Activated naive CD4-positive, alpha-beta T cell treated with anti-CD3 and anti-CD28 coated beads for 36 hours (primary cell): ENCODE results near the gene ZNF433. TPM values are rescaled to one million over a fixed set of nuclear protein-coding genes. Genes with fewer than 3 reads are reported as not detected.

Experiments
- CTCF ChIA-PET: fragments of 350-600 bp; sonication (Branson Sonifier 250); formaldehyde crosslinking; loops from one replicate; lab custom pipeline; 2021; ENCODE audit warnings: antibody characterized with exemption; lab: Charles Lee
- DNase-seq: peaks from one replicate; pipeline ENCODE4 v3.0.0-alpha.2; 2020
- H3K27ac Mint-ChIP-seq: one replicate; pipeline ENCODE4 v1.8.0; 2021; ENCODE audit warnings: mild to moderate bottlenecking, mixed read lengths
- H3K27me3 Mint-ChIP-seq: one replicate; pipeline ENCODE4 v1.8.0; 2021; ENCODE audit warnings: low read depth, mixed read lengths
- H3K36me3 Mint-ChIP-seq: one replicate; pipeline ENCODE4 v1.8.0; 2021; ENCODE audit warnings: low read depth, mixed read lengths
- H3K4me1 Mint-ChIP-seq: one replicate; pipeline ENCODE4 v1.8.0; 2021; ENCODE audit warnings: low read depth, mixed read lengths
- H3K4me3 Mint-ChIP-seq: one replicate; pipeline ENCODE4 v1.8.0; 2021; ENCODE audit warnings: mild to moderate bottlenecking, moderate library complexity, mixed read lengths
- H3K9me3 Mint-ChIP-seq: one replicate; pipeline ENCODE4 v1.8.0; 2021; ENCODE audit warnings: mixed read lengths
- intact Hi-C: fragments of 100-400 bp; cut with micrococcal nuclease; formaldehyde crosslinking; loops from one replicate; pipeline ENCODE4 v1.15.1; 2023
- total RNA-seq, 2 experiments: library from RNA; stranded (reverse); gene quantifications; one replicate each; pipeline ENCODE4 v1.2.3, GENCODE V29; 2021

ZNF433 gene
- total RNA-seq, 2 experiments from 2014 or later: 0.52 TPM

DNA sequence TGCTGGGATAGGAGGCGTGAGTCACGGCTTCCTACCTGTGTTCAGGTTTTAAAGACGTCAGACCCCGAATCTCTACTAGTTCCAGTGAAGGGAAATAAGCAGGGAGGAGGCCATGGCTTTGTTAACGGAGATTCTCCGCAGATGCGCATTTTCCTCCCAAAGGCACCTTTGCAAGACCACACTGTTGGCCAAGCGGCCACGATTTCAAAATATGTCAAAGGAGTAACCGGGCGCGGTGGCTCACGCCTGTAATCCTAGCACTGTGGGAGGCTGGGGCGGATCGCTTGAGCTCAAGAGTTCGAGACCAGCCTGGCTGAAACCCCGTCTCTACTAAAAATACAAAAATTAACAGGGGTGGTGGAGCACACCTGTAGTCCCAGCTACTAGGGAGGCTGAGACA, 48.7 kb downstream of the ZNF433 start:
- no peaks in the 10 kb centered on the region for H3K27me3 Mint-ChIP-seq
- H3K4me3 Mint-ChIP-seq: peak overlapping the region; percentile 4
- intact Hi-C loops: loop anchor here (5.0 kb wide), 1 partner anchor 626 kb away; the partner anchor contains the start of genes ZNF490 and ZNF791
- peaks cover 11% of the 10 kb centered on the region for H3K9me3 Mint-ChIP-seq
- peaks cover 16% of the 10 kb centered on the region for H3K4me1 Mint-ChIP-seq
- CTCF ChIA-PET: interaction anchor here (0.6 to 8.3 kb wide), 5 partner anchors 23 to 509 kb away, joined by 3 to 70 read pairs (median 4); partner anchors contain the start of genes ZNF700 and ZNF763
- DNase-seq: no peak
- no peak overlapping the region for H3K27ac Mint-ChIP-seq
- H3K36me3 Mint-ChIP-seq: peaks cover 1% of the 10 kb centered on the region

GRCh38 chr19:11984986-11985385, 50.5 kb downstream of the ZNF433 start:
- Mint-ChIP-seq H3K27ac (no peak overlapping the region), H3K9me3 (peaks cover 24% of the 10 kb centered on the region), H3K27me3 (no peaks in the 10 kb centered on the region), H3K36me3 (peaks cover 5% of the 10 kb centered on the region), H3K4me3 (no peak overlapping the region), H3K4me1 (peaks cover 7% of the 10 kb centered on the region)
- intact Hi-C loops: loop anchor here (5.0 kb wide), 1 partner anchor 627 kb away; the partner anchor contains the start of genes ZNF490 and ZNF791
- peak; percentile 34 for DNase-seq
- CTCF ChIA-PET: interaction anchor here (0.6 to 1.9 kb wide), 3 partner anchors 75 to 602 kb away, joined by 3 to 7 read pairs (median 5); no protein-coding TSS in a partner anchor

DNA sequence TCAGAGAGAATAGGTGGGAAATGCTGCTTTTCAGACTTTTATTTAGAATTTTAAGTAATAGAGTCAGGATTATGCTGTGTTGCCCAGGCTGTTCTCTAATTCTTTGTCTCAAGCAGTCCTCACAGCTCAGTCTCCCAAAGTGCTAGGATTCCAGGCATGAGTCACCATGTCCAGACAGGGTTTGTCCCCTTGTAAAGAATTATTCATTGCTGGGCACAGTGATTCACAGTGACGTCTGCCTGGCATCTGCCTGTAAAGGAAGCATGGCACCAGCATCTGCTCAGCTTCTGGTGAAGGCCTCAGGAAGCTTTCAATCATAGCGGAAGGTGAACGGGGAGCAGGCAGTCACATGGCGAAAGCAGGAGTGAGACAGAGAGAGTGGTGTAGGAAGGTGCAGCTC, 53.0 kb downstream of the ZNF433 start:
- Mint-ChIP-seq H3K27me3 (no peaks in the 10 kb centered on the region), H3K27ac (no peak overlapping the region), H3K4me1 (peaks cover 2% of the 10 kb centered on the region), H3K4me3 (no peak overlapping the region), H3K9me3 (peaks cover 48% of the 10 kb centered on the region), H3K36me3 (peaks cover 30% of the 10 kb centered on the region)
- DNase-seq: no peak
- CTCF ChIA-PET: interaction anchor here (1.0 to 1.5 kb wide), 2 partner anchors 17 to 18 kb away, joined by 3 to 4 read pairs; partner anchors contain the start of gene ZNF763
- intact Hi-C loops: no loop called here

DNA sequence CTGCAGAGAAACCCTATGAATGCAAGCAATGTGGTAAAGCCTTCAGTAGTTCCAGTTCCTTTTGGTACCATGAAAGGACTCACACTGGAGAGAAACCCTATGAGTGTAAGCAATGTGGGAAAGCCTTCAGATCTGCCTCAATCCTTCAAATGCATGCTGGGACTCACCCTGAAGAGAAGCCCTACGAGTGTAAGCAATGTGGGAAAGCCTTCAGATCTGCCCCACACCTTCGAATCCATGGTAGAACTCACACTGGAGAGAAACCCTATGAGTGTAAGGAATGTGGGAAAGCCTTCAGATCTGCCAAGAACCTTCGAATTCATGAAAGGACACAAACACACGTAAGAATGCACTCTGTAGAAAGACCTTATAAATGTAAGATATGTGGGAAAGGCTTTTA, 56.0 kb downstream of the ZNF433 start:
- Mint-ChIP-seq H3K36me3 (peaks cover 50% of the 10 kb centered on the region), H3K4me1 (no peaks in the 10 kb centered on the region), H3K4me3 (no peak overlapping the region), H3K27ac (no peak overlapping the region), H3K27me3 (no peaks in the 10 kb centered on the region), H3K9me3 (peaks cover 60% of the 10 kb centered on the region)
- CTCF ChIA-PET: no interaction called here
- no peak for DNase-seq
- intact Hi-C loops: no loop called here

- CTCF ChIA-PET: interaction anchor here (0.5 kb wide), 1 partner anchor 178 kb away, joined by 3 read pairs; no protein-coding TSS in a partner anchor
- Mint-ChIP-seq H3K9me3 (peaks cover 65% of the 10 kb centered on the region), H3K36me3 (peaks cover 53% of the 10 kb centered on the region), H3K27ac (no peak overlapping the region), H3K4me1 (no peaks in the 10 kb centered on the region), H3K4me3 (no peak overlapping the region), H3K27me3 (no peaks in the 10 kb centered on the region)
- intact Hi-C loops: no loop called here
- DNase-seq: no peak
Observed at GRCh38 chr19:11978492-11979100, 56.9 kb downstream of the ZNF433 start.

DNA sequence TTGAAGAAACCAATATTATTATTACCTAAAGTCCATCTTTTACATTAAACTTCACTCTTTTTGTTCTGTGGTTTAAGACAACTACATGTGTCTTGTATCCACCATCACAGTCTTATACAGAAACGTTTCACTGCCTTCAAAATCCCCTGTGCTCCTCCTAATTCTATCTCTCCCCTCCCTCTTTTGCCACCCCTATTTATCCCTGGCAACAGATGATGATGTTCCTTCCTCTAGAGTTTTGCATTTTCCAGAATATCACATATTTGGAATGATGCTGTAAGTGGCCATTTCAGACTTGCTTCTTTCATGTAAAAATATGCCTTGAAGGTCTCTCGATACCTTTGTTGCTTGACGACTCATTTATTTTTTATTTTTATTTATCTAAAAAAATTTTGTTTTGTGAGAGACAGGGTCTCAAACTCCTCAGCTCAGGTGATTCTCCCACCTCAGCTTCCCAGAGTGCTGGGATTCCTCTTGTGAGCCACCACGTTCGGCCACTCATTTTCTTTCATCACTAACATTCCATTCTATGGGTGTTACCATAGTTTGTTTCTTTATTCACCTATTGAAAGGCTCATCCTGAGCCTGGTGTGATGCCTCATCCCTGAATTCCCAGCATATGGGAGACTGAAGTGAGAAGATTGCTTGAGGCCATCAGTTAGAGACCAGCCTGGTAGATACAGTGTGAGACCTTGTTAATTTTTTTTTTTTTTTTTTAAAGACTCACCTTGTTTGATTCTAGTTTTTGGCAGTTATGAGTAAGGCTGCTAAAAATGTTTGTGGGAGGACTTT, 62.3 kb downstream of the ZNF433 start:
- Mint-ChIP-seq H3K36me3 (peaks cover 38% of the 10 kb centered on the region), H3K4me1 (no peaks in the 10 kb centered on the region), H3K27ac (no peak overlapping the region), H3K9me3 (peaks cover 30% of the 10 kb centered on the region), H3K4me3 (no peak overlapping the region), H3K27me3 (no peaks in the 10 kb centered on the region)
- CTCF ChIA-PET: interaction anchor here (0.5 kb wide), 1 partner anchor 78 kb away, joined by 3 read pairs; no protein-coding TSS in a partner anchor
- intact Hi-C loops: no loop called here
- DNase-seq: no peak

- H3K9me3 Mint-ChIP-seq: peaks cover 19% of the 10 kb centered on the region
- no peak overlapping the region for H3K4me3 Mint-ChIP-seq
- CTCF ChIA-PET: no interaction called here
- H3K27ac Mint-ChIP-seq: no peak overlapping the region
- no peak for DNase-seq
- intact Hi-C loops: no loop called here
- H3K36me3 Mint-ChIP-seq: peaks cover 18% of the 10 kb centered on the region
- no peaks in the 10 kb centered on the region for H3K27me3 Mint-ChIP-seq
- peaks cover 1% of the 10 kb centered on the region for H3K4me1 Mint-ChIP-seq
Observed at GRCh38 chr19:11971041-11971440, 64.4 kb downstream of the ZNF433 start.

DNA sequence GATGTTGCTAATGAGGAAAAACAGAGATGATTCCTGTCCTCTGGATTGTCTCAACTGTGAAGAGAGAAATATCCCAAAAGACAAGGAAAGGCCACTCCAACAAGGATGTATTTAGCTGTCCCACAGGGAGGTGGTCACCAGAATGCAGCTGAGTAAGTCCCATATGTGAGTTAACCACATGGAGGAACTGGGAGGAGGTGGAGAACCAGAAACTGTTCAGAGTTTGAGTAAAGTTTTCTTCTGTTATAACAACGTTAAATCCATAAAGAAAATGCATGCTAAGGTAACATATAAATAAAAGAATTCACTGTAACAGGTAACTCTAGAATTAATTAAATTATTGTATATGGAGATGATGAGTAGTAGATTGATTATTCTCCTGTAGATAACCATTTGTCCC, 65.3 kb downstream of the ZNF433 start:
- no peak for DNase-seq
- Mint-ChIP-seq H3K4me1 (peaks cover 8% of the 10 kb centered on the region), H3K27ac (no peak overlapping the region), H3K36me3 (peaks cover 14% of the 10 kb centered on the region), H3K9me3 (peaks cover 16% of the 10 kb centered on the region), H3K4me3 (no peak overlapping the region), H3K27me3 (no peaks in the 10 kb centered on the region)
- intact Hi-C loops: no loop called here
- CTCF ChIA-PET: no interaction called here

DNA sequence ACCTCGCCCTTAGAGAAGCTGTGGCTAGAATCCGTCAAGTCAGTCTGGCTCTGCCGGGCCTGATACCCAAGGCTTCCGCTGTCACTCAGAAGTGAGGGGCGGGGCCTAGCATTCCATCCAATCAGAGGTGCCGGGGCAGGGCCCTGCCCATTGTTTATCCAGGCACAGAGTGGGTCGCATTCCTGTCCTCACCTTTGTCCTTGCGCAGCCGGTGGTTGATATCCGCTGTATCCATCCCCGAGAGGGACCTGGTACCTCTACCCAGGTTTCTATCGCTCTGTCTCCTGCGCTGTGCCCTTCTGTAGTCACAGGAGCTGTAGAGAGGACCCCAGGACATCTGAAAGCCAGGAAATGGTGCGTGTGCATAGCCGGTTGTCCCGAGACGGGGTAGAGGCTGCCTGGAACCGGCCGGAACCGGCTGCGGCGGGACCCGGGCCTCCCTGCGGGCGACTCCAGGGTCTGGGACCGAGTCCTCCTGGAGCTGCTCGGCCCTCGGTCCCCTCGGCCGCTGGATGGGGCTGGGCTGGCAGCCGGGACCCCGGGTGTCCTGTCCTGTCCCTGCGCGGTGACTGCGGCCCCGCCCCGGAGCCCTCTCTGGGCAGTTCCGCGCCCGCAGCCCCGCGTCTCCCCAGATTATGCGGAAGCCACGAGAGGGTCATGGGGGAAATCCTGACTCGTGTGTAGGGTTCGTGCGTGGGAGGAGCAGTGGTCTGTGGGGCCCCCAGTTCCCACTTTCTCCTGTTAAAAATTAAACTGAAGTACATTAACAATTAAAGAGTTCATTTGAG, 70.4 kb downstream of the ZNF433 start, which contains the start of gene ZNF763:
TSS of gene ZNF763 (plus strand) at position 183 of the 788 bp plus-strand sequence. CDS start at position 352, 169 bp downstream.
- H3K4me1 Mint-ChIP-seq: peaks cover 20% of the 10 kb centered on the region
- peak; percentile 95 for DNase-seq
- H3K4me3 Mint-ChIP-seq: peak within 1 kb of the TSS; percentile 86
- CTCF ChIA-PET: interaction anchor here (0.8 to 4.4 kb wide), 9 partner anchors 17 to 176 kb away, joined by 3 to 45 read pairs (median 8); partner anchors contain the start of genes ZNF20, ZNF491 and ZNF700
- H3K9me3 Mint-ChIP-seq: no peaks in the 10 kb centered on the region
- H3K36me3 Mint-ChIP-seq: peaks cover 1% of the 10 kb centered on the region
- H3K27me3 Mint-ChIP-seq: no peaks in the 10 kb centered on the region
- intact Hi-C loops: loop anchor here (1.0 to 5.0 kb wide), 8 partner anchors 23 to 175 kb away; partner anchors contain the start of genes ZNF20, ZNF491 and ZNF878
- peak within 1 kb of the TSS; percentile 85 for H3K27ac Mint-ChIP-seq
